Right hindlimb (tissue), 1 donor: Measurements from ENCODE around the gene LYPD3.

Experiments used
- DNase-seq: peaks from one replicate; pipeline ENCODE4 v3.0.0-alpha.2; 2018

LYPD3 gene

DNA sequence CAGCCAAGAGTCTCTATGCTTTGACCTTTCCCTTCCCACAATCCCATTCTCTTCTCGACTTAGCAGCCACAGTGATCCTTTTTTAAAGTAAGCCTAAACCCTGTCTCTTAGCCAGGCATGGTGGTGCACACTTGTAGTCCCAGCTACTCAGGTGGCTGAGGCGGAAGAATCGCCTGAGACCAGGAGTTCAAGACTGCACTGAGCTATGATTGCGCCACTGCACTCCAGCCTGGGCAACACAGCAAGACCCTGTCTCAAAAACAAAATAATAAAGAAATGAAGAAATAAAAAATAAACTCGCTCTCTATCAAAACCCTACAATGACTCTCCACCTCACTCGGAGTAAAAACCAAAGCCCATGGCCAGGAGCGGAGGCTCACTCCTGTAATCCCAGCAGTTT is 36.0 kb downstream of the LYPD3 start:
- no peak for DNase-seq

- DNase-seq, result no peak
These were observed 39.6 kb downstream of the LYPD3 start for GRCh38 chr19:43425567-43426392.

GRCh38 chr19:43423779-43424178 is 41.6 kb downstream of the LYPD3 start:
- DNase-seq, result no peak

DNA sequence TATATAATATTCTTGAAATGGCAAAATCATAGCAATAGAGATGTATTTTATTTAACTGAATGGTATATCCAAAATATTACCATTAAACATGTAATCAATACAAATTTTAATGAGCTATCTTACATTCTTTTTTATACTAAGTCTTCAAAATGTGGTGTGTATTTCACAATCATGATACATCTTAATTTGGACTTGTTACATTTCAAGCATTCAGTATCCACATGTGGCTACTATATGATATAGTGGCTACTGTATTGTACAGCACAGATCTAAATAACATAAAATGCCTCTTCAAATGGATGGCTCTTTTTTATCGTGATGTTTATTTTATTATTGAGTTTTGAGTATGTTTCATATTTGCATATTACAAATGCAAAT is 42.7 kb downstream of the LYPD3 start:
- no peak for DNase-seq

DNA sequence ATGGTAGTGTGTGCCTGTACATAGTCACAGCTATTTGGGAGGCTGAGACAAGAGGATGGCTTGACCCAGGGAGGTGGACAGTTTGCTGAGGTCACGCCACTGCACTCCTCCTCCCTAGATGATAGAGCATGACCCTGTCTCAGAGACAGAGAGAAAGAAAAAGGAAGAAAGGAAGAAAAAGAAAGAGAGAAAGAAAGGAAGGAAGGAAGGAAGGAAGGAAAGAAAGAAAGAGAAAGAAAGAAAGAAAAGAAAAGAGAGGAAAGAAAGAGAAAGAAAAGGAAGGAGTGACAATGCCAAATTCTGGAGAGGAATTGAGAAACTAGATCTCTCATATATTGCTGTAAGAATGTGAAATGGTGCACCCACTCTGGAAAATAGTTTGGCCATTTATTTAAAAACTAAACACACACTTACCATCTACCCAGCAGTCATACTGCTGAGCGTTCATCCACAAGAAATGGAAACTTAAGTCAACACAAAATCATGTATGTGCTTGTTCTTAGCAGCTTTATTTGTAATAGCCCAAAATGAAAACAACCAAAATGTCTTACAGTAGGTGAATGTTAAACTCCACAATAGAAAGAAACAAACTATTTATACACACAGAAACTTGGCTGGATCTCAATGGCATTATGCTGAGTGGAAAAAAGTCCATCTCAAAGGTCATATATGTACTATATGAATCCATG is 43.3 kb downstream of the LYPD3 start:
- no peak for DNase-seq

GRCh38 chr19:43420954-43421353 is 44.5 kb downstream of the LYPD3 start:
- DNase-seq, result no peak

- no peak for DNase-seq
These were observed 48.3 kb downstream of the LYPD3 start for GRCh38 chr19:43416951-43417623.

DNA sequence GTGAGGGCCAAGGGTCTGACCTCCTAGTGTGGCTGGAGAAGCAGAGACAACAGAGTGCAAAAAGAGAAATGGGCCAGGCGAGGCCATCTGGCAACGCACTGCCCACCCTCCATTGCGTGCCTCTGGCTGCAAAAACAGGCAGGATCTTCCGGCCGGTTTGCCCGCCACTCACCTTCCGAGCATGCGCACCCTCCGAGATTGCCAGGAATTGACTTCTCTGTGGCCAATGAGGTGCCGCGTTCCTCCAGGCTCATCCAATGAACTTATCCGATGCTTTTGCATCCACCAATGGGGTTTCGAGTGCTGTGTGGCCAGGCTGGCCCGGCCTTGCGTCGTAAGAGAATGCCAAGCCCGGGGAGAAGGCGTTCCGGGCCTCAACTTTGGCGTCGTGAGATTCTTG is 50.9 kb downstream of the LYPD3 start, which contains the start of gene TEX101:
Gene TEX101 (plus strand): TSS at position 337 of the 400 bp plus-strand sequence. CDS start 1,030 bp downstream, outside the sequence.
- no peak for DNase-seq

DNA sequence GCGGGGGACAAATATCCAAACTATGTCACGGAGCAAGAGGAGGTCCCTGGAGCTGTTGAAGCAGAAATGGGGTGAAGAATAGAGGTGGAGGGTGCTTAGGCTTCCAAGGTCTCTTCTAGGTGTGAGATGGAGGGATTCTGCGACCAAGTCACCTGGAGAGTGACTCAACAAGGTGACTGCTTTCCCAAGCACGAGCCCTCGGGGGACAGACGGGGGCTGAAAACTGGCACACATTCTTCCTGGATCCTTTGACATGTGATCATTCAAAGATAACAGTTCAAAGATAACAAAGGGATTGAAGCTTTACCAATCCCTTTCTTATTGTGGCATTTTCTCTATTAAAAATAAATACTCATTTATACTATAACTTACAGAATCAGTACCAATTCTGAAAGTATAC is 53.0 kb downstream of the LYPD3 start:
- DNase-seq, result no peak
